CD4-positive, CD25-positive, alpha-beta regulatory T cell (primary cell): ENCODE measurements around the gene LYAR. TPM values are rescaled to one million over a fixed set of nuclear protein-coding genes. Genes with fewer than 3 reads are reported as not detected.
"Not testable (repeated sequence)": the region's sequence is repeated elsewhere in the genome, so short reads cannot be mapped to it uniquely, and the experiment has no call there.

Experiments
- ATAC-seq, 2 donors: fragments of 150-1000 bp; cut with Tn5 transposase; one replicate each; pipeline ENCODE4 v1.10.0; 2021; ENCODE audit warnings: low read depth in 2 of 2, moderate number of reproducible peaks in 2 of 2, moderate library complexity in 1 of 2
- DNase-seq, 3 donors: peaks; one replicate each; pipeline versions ENCODE4 v3.0.0 to v3.0.0-alpha.2; 2012 to 2022; ENCODE audit warnings: mixed read lengths in 1 of 3
- H3K27ac ChIP-seq: one replicate; pipeline ENCODE4 v1.7.0; 2013; ENCODE audit warnings: mild to moderate bottlenecking, low read length; ENCODE audit not compliant: insufficient read depth, poor library complexity, severe bottlenecking
- H3K27me3 ChIP-seq: one replicate; pipeline ENCODE4 v1.7.0; 2013; ENCODE audit warnings: low read length; ENCODE audit not compliant: control insufficient read depth, insufficient read depth
- H3K36me3 ChIP-seq: one replicate; pipeline ENCODE4 v1.7.0; 2013; ENCODE audit warnings: mild to moderate bottlenecking, low read length, moderate library complexity; ENCODE audit not compliant: control insufficient read depth, insufficient read depth
- H3K4me1 ChIP-seq: 2 replicates; pipeline ENCODE4 v1.7.0; 2013; ENCODE audit warnings: mild to moderate bottlenecking, low read length; ENCODE audit not compliant: insufficient read depth, control insufficient read depth, poor library complexity, severe bottlenecking
- H3K4me3 ChIP-seq: one replicate; pipeline ENCODE4 v1.7.0; 2013; ENCODE audit warnings: low read depth, mild to moderate bottlenecking, low read length, moderate library complexity
- H3K9me3 ChIP-seq, 2 experiments: 1 replicate in 1 of 2; 2 replicates in 1 of 2; pipeline ENCODE4 v1.7.0; 2013; ENCODE audit warnings: low read length in 2 of 2, mild to moderate bottlenecking in 1 of 2, moderate library complexity in 1 of 2; ENCODE audit not compliant: control insufficient read depth in 2 of 2
- H3K27ac Mint-ChIP-seq, 3 donors: one replicate each; pipeline ENCODE4 v1.8.0; 2020 to 2022; ENCODE audit warnings: mild to moderate bottlenecking in 3 of 3, mixed read lengths in 3 of 3, moderate library complexity in 2 of 3
- H3K27me3 Mint-ChIP-seq: one replicate; pipeline ENCODE4 v1.8.0; 2022; ENCODE audit warnings: mild to moderate bottlenecking, mixed read lengths
- H3K36me3 Mint-ChIP-seq: one replicate; pipeline ENCODE4 v1.8.0; 2020; ENCODE audit warnings: mixed read lengths
- H3K4me1 Mint-ChIP-seq, 4 donors: one replicate each; pipeline ENCODE4 v1.8.0; 2020 to 2022; ENCODE audit warnings: mixed read lengths in 4 of 4, mild to moderate bottlenecking in 1 of 4
- H3K4me3 Mint-ChIP-seq, 4 donors: one replicate each; pipeline ENCODE4 v1.8.0; 2020 to 2022; ENCODE audit warnings: mild to moderate bottlenecking in 4 of 4, mixed read lengths in 4 of 4, moderate library complexity in 3 of 4
- H3K9me3 Mint-ChIP-seq, 7 donors: one replicate each; pipeline ENCODE4 v1.8.0; 2020 to 2022; ENCODE audit warnings: mixed read lengths in 7 of 7, mild to moderate bottlenecking in 3 of 7, moderate library complexity in 2 of 7
- polyA plus RNA-seq, 4 donors: library from polyadenylated mRNA; unstranded; fragments of 300-500 nt; fragmentation: Illumina TruSeq; gene quantifications; one replicate each; pipeline ENCODE4 v1.2.3, GENCODE V29; 2021
- total RNA-seq: library from RNA; stranded (reverse); gene quantifications from one replicate; pipeline ENCODE4 v1.2.3, GENCODE V29; 2022

LYAR gene
- total and polyA plus RNA-seq, 5 donors from 2014 or later = 14.3 to 25.8 (median 22.3) TPM

GRCh38 chr4:4257705-4258104 is 32.2 kb downstream of the LYAR start:
- H3K27ac ChIP-seq, H3K27me3 ChIP-seq, H3K4me3 ChIP-seq, H3K36me3 Mint-ChIP-seq, H3K4me1 ChIP-seq, H3K4me1 Mint-ChIP-seq, H3K36me3 ChIP-seq, H3K27ac Mint-ChIP-seq, ATAC-seq, H3K9me3 ChIP-seq, DNase-seq, H3K9me3 Mint-ChIP-seq, H3K4me3 Mint-ChIP-seq: not testable (repeated sequence)
- H3K27me3 Mint-ChIP-seq = peaks cover 30% of the 10 kb centered on the region

- H3K9me3 ChIP-seq = no peaks in the 10 kb centered on the region
- Mint-ChIP-seq H3K27me3 (peaks cover 32% of the 10 kb centered on the region), H3K36me3 (no peaks in the 10 kb centered on the region), H3K9me3 (peaks cover 0 to 2% (median 0%) of the 10 kb centered on the region in 7 donors), H3K27ac (no peak overlapping the region), H3K4me3 (no peak overlapping the region), H3K4me1 (peaks cover 0 to 5% (median 5%) of the 10 kb centered on the region in 4 donors)
- H3K4me1 ChIP-seq = no peaks in the 10 kb centered on the region
- no peak overlapping the region for H3K4me3 ChIP-seq
- H3K27ac ChIP-seq = no peak overlapping the region
- ATAC-seq (no peak), DNase-seq (peak in 1 of 3 donors; percentile 33)
- H3K36me3 ChIP-seq = no peaks in the 10 kb centered on the region
- H3K27me3 ChIP-seq = peaks cover 2% of the 10 kb centered on the region
Observed at GRCh38 chr4:4256799-4257198, 33.2 kb downstream of the LYAR start.

- Histone ChIP-seq H3K4me3 (no peak overlapping the region), H3K27me3 (peaks cover 2% of the 10 kb centered on the region)
- no peak for ATAC-seq
Observed at GRCh38 chr4:4254666-4255065, 35.3 kb downstream of the LYAR start.

GRCh38 chr4:4254199-4254598 is 35.8 kb downstream of the LYAR start:
- peaks cover 2% of the 10 kb centered on the region for H3K27me3 ChIP-seq
- no peaks in the 10 kb centered on the region for H3K9me3 ChIP-seq
- no peak for ATAC-seq
- peaks cover 0 to 2% (median 0%) of the 10 kb centered on the region in 7 donors for H3K9me3 Mint-ChIP-seq
- H3K27ac Mint-ChIP-seq = no peak overlapping the region
- H3K4me1 Mint-ChIP-seq = peaks cover 0 to 6% (median 4%) of the 10 kb centered on the region in 4 donors
- H3K36me3 Mint-ChIP-seq = no peaks in the 10 kb centered on the region
- no peaks in the 10 kb centered on the region for H3K4me1 ChIP-seq
- no peak for DNase-seq
- H3K4me3 ChIP-seq = no peak overlapping the region
- H3K27ac ChIP-seq = no peak overlapping the region
- no peaks in the 10 kb centered on the region for H3K36me3 ChIP-seq
- H3K4me3 Mint-ChIP-seq = no peak overlapping the region
- peaks cover 39% of the 10 kb centered on the region for H3K27me3 Mint-ChIP-seq

More at GRCh38 chr4:4254666-4255065, 35.3 kb downstream of the LYAR start:
- peaks cover 0 to 2% (median 0%) of the 10 kb centered on the region in 7 donors for H3K9me3 Mint-ChIP-seq
- H3K4me1 ChIP-seq = no peaks in the 10 kb centered on the region
- DNase-seq = no peak
- H3K9me3 ChIP-seq = no peaks in the 10 kb centered on the region
- peaks cover 39% of the 10 kb centered on the region for H3K27me3 Mint-ChIP-seq
- no peak overlapping the region for H3K27ac Mint-ChIP-seq
- peaks cover 0 to 5% (median 4%) of the 10 kb centered on the region in 4 donors for H3K4me1 Mint-ChIP-seq
- H3K27ac ChIP-seq = no peak overlapping the region
- no peaks in the 10 kb centered on the region for H3K36me3 ChIP-seq
- no peak overlapping the region for H3K4me3 Mint-ChIP-seq
- H3K36me3 Mint-ChIP-seq = no peaks in the 10 kb centered on the region

GRCh38 chr4:4249866-4250265 is 40.1 kb downstream of the LYAR start:
- peak overlapping the region; percentile 57 to 81 (median 71) for H3K4me3 Mint-ChIP-seq
- Histone ChIP-seq H3K4me1 (peaks cover 23% of the 10 kb centered on the region), H3K36me3 (peaks cover 6% of the 10 kb centered on the region), H3K27me3 (no peaks in the 10 kb centered on the region), H3K9me3 (no peaks in the 10 kb centered on the region), H3K27ac (no peak overlapping the region), H3K4me3 (no peak overlapping the region)
- H3K27me3 Mint-ChIP-seq = peaks cover 24% of the 10 kb centered on the region
- ATAC-seq (no peak), DNase-seq (no peak)
- H3K36me3 Mint-ChIP-seq = peaks cover 11% of the 10 kb centered on the region
- H3K27ac Mint-ChIP-seq = peak overlapping the region in 1 of 3 donors; percentile 40
- no peaks in the 10 kb centered on the region for H3K9me3 Mint-ChIP-seq
- H3K4me1 Mint-ChIP-seq = peaks cover 16 to 44% (median 27%) of the 10 kb centered on the region in 4 donors

- not testable (repeated sequence) for H3K9me3 ChIP-seq, H3K9me3 Mint-ChIP-seq, ATAC-seq, DNase-seq, H3K4me3 ChIP-seq, H3K27me3 ChIP-seq
- Histone ChIP-seq H3K36me3 (peaks cover 11% of the 10 kb centered on the region), H3K4me1 (peaks cover 23% of the 10 kb centered on the region), H3K27ac (peak overlapping the region; percentile 87)
- peaks cover 16 to 45% (median 27%) of the 10 kb centered on the region in 4 donors for H3K4me1 Mint-ChIP-seq
- H3K4me3 Mint-ChIP-seq = peak overlapping the region in 3 of 4 donors; percentile 95 to 99 (median 96)
- H3K36me3 Mint-ChIP-seq = peaks cover 12% of the 10 kb centered on the region
- peak overlapping the region in 2 of 3 donors; percentile 98 to 99 for H3K27ac Mint-ChIP-seq
- peaks cover 18% of the 10 kb centered on the region for H3K27me3 Mint-ChIP-seq
Observed at GRCh38 chr4:4249342-4249741, 40.6 kb downstream of the LYAR start.

GRCh38 chr4:4248885-4249203 is 41.1 kb downstream of the LYAR start:
- Mint-ChIP-seq H3K27ac (peak overlapping the region; percentile 98 to 99 (median 99)), H3K4me3 (peak overlapping the region; percentile 95 to 99 (median 96)), H3K36me3 (peaks cover 13% of the 10 kb centered on the region), H3K9me3 (no peaks in the 10 kb centered on the region), H3K4me1 (peaks cover 16 to 46% (median 28%) of the 10 kb centered on the region in 4 donors), H3K27me3 (peaks cover 17% of the 10 kb centered on the region)
- Histone ChIP-seq H3K4me3 (peak overlapping the region; percentile 95), H3K4me1 (peaks cover 23% of the 10 kb centered on the region), H3K27ac (peak overlapping the region; percentile 87), H3K9me3 (no peaks in the 10 kb centered on the region), H3K36me3 (peaks cover 16% of the 10 kb centered on the region), H3K27me3 (no peaks in the 10 kb centered on the region)
- DNase-seq (no peak), ATAC-seq (no peak)
